WTC11 (cell line): ENCODE measurements around the gene GNPNAT1.

ENCODE experiments used
- ATF3 ChIP-seq: sonication (generic); formaldehyde crosslinking; conservative IDR thresholded peaks from 2 replicates; pipeline ENCODE4 v1.8.1; 2022; ENCODE audit warnings: mild to moderate bottlenecking, missing genetic modification reagents
- CREB1 ChIP-seq: sonication (generic); formaldehyde crosslinking; IDR thresholded peaks from 2 replicates; pipeline ENCODE4 v1.8.0; 2023; ENCODE audit warnings: mild to moderate bottlenecking, missing genetic modification reagents
- CTCF ChIP-seq: fragments of 200-600 bp; IDR thresholded peaks from 2 replicates; pipeline ENCODE4 v1.8.0; 2022; ENCODE audit warnings: antibody characterized with exemption
- ETV6 ChIP-seq: sonication (generic); formaldehyde crosslinking; IDR thresholded peaks from 2 replicates; pipeline ENCODE4 v1.8.1; 2022; ENCODE audit warnings: mild to moderate bottlenecking, missing genetic modification reagents
- FOXP4 ChIP-seq: sonication (generic); formaldehyde crosslinking; IDR thresholded peaks from 2 replicates; pipeline ENCODE4 v1.8.0; 2022; ENCODE audit warnings: mild to moderate bottlenecking, missing genetic modification reagents
- JAZF1 ChIP-seq: fragments of 250-450 bp; sonication (Bioruptor Pico); IDR thresholded peaks from 2 replicates; pipeline ENCODE4 v1.9.0; 2021; ENCODE audit warnings: moderate library complexity, mild to moderate bottlenecking, inconsistent platforms
- KAT7 ChIP-seq: sonication (generic); formaldehyde crosslinking; IDR thresholded peaks from 2 replicates; pipeline ENCODE4 v1.8.1; 2023; ENCODE audit warnings: missing genetic modification reagents, mild to moderate bottlenecking, borderline replicate concordance
- MLX ChIP-seq: sonication (generic); formaldehyde crosslinking; IDR thresholded peaks from 2 replicates; pipeline ENCODE4 v1.8.1; 2023; ENCODE audit warnings: mild to moderate bottlenecking, missing genetic modification reagents, moderate library complexity
- NFYB ChIP-seq: sonication (generic); formaldehyde crosslinking; conservative IDR thresholded peaks from 2 replicates; pipeline ENCODE4 v1.8.0; 2022; ENCODE audit warnings: low read depth, missing genetic modification reagents
- TP53 ChIP-seq: sonication (generic); formaldehyde crosslinking; IDR thresholded peaks from 2 replicates; pipeline ENCODE4 v1.8.1; 2023; ENCODE audit warnings: mild to moderate bottlenecking, missing genetic modification reagents

GRCh38 chr14:52791223-52792096 is at the start of gene GNPNAT1:
- TF ChIP-seq CTCF (no peak), ATF3 (no peak), MLX (no peak), KAT7 (CRISPR knock-in tag) (no peak), FOXP4 (CRISPR knock-in tag) (peak; percentile 86; the same call in 1 of the 2 replicates), JAZF1 (no peak), ETV6 (CRISPR knock-in tag) (no peak; the same call in none of the 2 replicates), NFYB (CRISPR knock-in tag) (no peak), TP53 (CRISPR knock-in tag) (peak; percentile 62; the same call in 1 of the 2 replicates), CREB1 (CRISPR knock-in tag) (no peak)
